A549 treated with CpdA at 1 μM for 4 hours (cell line): ENCODE data around the gene TYROBP. TPM values are rescaled to one million over a fixed set of nuclear protein-coding genes. Genes with fewer than 3 reads are reported as not detected.

Source experiments
- total RNA-seq: library from RNA; stranded (reverse); fragments of 200-300 nt; extraction: Qiagen RNA extraction; gene quantifications from 5 replicates; pipeline ENCODE4 v1.2.3, GENCODE V29; 2022; ENCODE audit warnings: low read depth

The TYROBP gene
- total RNA-seq, result not detected in 5 replicates

DNA sequence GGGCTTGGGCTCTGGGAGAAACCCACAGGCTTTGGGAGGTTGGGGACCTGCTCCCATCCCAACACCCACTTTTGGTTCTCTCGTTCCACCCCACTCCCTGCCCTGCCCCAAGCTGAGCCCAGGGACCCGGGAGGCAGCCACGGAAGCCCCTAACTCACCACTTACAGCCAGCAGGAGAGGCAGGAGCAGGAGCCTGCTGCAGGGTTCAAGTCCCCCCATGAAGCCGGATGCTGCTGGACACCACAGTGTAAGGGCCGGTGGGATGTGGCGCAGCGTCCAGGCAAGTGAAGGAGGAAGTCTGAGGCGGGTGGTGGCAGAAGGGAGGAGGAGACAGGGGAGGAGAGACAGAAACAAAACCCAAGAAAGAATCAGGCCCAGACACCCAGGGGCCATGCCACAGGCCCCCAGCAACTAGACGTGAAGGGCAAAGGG lies at the start of gene TYROBP:
TYROBP (minus strand) TSS at position 286 of the 432 bp plus-strand sequence; CDS start at position 219, 67 bp downstream.

DNA sequence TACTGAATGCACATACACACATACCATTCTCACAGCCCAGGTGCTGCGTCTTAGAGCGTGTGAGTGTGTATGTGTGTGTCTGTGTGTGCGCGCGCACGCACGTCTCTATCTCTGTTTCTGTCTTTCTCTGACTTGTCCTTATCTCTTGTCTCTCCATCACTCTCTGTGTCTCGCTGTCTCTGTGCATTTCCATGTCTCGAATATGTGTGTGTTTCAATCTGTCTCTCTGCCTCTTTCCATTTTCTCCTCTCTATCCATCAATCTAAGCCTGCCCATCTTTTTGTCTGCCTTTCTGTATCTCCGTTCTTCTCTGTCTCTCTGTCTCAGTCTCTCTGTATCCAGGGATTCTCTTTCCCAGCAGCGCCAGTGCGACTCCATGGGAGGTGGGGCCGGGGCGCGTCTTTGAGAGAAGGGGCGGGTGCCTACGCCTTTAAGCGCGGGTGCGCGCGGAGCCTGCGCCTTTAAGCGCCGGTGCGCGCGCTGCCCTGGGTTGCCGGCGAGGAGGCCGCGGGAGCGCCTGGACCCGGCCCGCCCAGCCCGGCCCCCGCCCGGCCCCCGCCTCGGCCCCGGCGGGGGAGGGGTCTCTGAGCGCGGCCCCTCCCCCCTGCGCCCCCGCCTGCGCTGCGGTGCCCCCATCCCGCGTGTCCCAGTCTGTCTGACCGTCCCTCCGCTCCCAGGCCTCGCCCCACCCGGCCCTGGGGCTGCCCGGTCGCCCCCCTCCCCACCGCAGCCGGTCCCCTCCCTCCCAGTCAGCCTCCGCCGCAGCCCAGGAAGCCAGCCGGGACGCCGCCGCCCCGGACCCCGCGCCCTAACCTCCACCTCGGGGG lies 28.0 kb upstream of the TYROBP start, which contains the start of gene LRFN3:
LRFN3 (plus strand) TSS at position 464 of the 827 bp plus-strand sequence. CDS start 3,052 bp downstream, outside the sequence.

DNA sequence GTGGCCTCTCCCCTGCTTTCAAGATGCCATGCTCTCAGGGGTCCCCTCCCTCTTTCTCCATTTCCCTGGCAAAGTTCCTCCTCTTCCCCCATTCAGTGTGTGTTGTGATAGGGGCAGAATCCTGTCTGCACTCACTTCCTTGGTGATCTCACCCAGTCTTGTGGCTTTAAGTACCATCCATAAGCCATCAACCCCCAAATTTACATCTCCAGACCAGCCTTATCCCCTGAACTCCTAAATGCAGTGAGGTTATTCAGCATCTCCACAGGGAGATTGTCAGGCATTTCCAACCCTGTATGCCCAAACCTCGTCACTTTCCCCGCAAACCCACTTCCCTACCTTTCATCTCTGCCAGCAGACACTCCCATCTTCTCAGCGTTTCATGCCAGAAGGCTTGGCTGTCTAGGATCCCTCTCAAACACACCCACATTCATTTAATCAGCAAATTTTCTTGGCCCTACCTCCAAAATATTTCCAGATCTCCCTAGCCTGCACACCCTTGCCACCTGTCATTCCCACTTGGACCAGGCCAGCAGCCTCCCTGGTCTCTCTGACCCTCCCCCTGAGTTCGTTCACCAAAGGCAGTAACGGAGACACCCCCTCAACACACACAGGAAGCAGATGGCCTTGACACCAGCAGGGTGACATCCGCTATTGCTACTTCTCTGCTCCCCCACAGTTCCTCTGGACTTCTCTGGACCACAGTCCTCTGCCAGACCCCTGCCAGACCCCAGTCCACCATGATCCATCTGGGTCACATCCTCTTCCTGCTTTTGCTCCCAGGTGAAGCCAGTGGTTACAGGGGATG lies 6.0 kb downstream of the TYROBP start, which contains the start of gene HCST:
HCST (plus strand) TSS at position 676 of the 808 bp plus-strand sequence; CDS start at position 741, 65 bp downstream.

DNA sequence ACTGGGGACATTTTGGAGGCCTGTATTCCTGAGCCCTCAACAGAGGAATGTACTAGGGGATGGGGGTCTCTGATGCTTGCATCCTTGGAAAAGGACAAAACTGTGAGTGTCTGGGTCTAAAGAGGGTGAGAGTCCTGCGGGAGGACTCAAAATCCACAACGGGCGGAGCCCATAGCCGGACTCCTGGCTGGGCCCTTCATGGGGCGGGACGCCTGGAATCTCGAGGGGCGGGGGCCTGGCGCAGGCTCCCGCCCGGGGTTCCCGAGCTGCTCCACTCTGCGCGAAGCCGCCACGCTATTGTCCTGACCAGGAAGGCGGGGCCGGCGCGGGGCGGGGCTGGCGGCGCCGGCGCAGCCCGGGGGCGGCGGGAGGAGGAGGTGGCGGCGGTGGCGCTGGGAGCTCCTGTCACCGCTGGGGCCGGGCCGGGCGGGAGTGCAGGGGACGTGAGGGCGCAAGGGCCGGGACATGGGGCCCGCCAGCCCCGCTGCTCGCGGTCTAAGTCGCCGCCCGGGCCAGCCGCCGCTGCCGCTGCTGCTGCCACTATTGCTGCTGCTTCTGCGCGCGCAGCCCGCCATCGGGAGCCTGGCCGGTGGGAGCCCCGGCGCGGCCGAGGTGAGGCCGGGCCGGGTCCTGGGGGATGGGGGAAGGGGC lies 39.8 kb downstream of the TYROBP start, which contains the start of gene APLP1:
APLP1 (plus strand) TSS at position 403 of the 651 bp plus-strand sequence; CDS start at position 466, 63 bp downstream.

DNA sequence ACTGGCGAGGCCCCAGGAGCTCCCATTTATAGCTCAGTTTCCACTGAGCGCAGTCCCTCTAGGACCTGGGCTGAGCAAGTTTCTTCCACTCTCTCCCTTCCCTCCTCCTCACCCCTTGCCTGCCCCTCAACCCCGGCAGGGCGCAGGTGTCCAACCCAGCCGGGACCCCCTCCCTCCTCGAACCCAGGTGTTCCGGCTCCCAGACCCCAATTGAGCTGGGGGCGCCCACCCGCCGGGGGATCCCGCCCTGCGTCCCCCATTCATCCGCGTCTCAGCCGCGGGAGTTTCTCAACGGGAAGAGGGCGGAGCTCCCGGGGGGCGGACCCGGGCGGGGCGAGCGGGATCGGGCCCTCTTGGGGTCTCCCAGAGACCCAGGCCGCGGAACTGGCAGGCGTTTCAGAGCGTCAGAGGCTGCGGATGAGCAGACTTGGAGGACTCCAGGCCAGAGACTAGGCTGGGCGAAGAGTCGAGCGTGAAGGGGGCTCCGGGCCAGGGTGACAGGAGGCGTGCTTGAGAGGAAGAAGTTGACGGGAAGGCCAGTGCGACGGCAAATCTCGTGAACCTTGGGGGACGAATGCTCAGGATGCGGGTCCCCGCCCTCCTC lies 51.4 kb downstream of the TYROBP start, which contains the start of gene KIRREL2:
KIRREL2 (plus strand) TSS at position 366 of the 604 bp plus-strand sequence; CDS start at position 575, 209 bp downstream.

Other genes with a start within 250 kb of the TYROBP start
- 0.62 to 1.1 TPM (median 0.86 TPM) in 5 replicates for gene UPK1A, start 241.8 kb downstream of the TYROBP start, total RNA-seq
- gene ZBTB32, start 203.7 kb downstream of the TYROBP start, total RNA-seq, result not detected in 5 replicates
- gene KMT2B, start 190.3 kb downstream of the TYROBP start, total RNA-seq, result 51.4 to 66.0 TPM (median 58.9 TPM) in 5 replicates
- 9.3 to 12.6 TPM (median 11.0 TPM) in 5 replicates for gene IGFLR1, start 165.8 kb downstream of the TYROBP start, total RNA-seq
- gene U2AF1L4, start 162.9 kb downstream of the TYROBP start, total RNA-seq, result 26.6 to 28.4 TPM (median 27.0 TPM) in 5 replicates
- gene PSENEN, start 162.6 kb downstream of the TYROBP start, total RNA-seq, result 278 to 327 TPM (median 289 TPM) in 5 replicates
- 17.4 to 27.7 TPM (median 23.3 TPM) in 5 replicates for gene LIN37, start 159.7 kb downstream of the TYROBP start, total RNA-seq
- 0.26 to 0.50 TPM (median 0.38 TPM) in 5 replicates for gene HSPB6, start 151.3 kb downstream of the TYROBP start, total RNA-seq
- gene PROSER3, start 150.1 kb downstream of the TYROBP start, total RNA-seq, result 23.9 to 34.7 TPM (median 27.4 TPM) in 5 replicates
- 3.5 to 8.1 TPM (median 5.6 TPM) in 5 replicates for gene ARHGAP33, start 132.7 kb downstream of the TYROBP start, total RNA-seq
- gene PRODH2, start 95.5 kb downstream of the TYROBP start, total RNA-seq, result 0.17 to 0.50 TPM (median 0.25 TPM) in 5 replicates
- gene NPHS1, start 55.8 kb downstream of the TYROBP start, total RNA-seq, result 0.41 to 0.83 TPM (median 0.49 TPM) in 5 replicates
- 0.47 to 0.65 TPM (median 0.51 TPM) in 5 replicates for gene KIRREL2, start 51.4 kb downstream of the TYROBP start, total RNA-seq
- gene APLP1, start 39.7 kb downstream of the TYROBP start, total RNA-seq, result 66.5 to 99.5 TPM (median 89.7 TPM) in 5 replicates
- 6.9 to 9.4 TPM (median 8.2 TPM) in 5 replicates for gene NFKBID, start 7.8 kb downstream of the TYROBP start, total RNA-seq
- 0.40 to 0.81 TPM (median 0.57 TPM) in 4 of 5 replicates, not detected in the other for gene HCST, start 5.8 kb downstream of the TYROBP start, total RNA-seq
- gene LRFN3, start 28.1 kb upstream of the TYROBP start, total RNA-seq, result 16.7 to 26.3 TPM (median 20.5 TPM) in 5 replicates
- gene SDHAF1, start 86.9 kb upstream of the TYROBP start, total RNA-seq, result 30.3 to 52.4 TPM (median 46.9 TPM) in 5 replicates
- gene SYNE4, start 100.5 kb upstream of the TYROBP start, total RNA-seq, result 0.23 to 0.50 TPM (median 0.36 TPM) in 4 of 5 replicates, not detected in the other
- gene ALKBH6, start 105.9 kb upstream of the TYROBP start, total RNA-seq, result 23.1 to 33.9 TPM (median 26.5 TPM) in 5 replicates
- 0.83 to 1.4 TPM (median 1.0 TPM) in 5 replicates for gene CLIP3, start 124.6 kb upstream of the TYROBP start, total RNA-seq
- gene THAP8, start 146.0 kb upstream of the TYROBP start, total RNA-seq, result 4.1 to 7.8 TPM (median 6.5 TPM) in 5 replicates
- gene WDR62, start 146.6 kb upstream of the TYROBP start, total RNA-seq, result 21.2 to 28.4 TPM (median 26.8 TPM) in 5 replicates
- gene OVOL3, start 202.8 kb upstream of the TYROBP start, total RNA-seq, result 0.17 to 0.43 TPM (median 0.23 TPM) in 3 of 5 replicates, not detected in the others
- gene POLR2I, start 206.6 kb upstream of the TYROBP start, total RNA-seq, result 229 to 258 TPM (median 242 TPM) in 5 replicates
- gene TBCB, start 207.2 kb upstream of the TYROBP start, total RNA-seq, result 395 to 543 TPM (median 523 TPM) in 5 replicates
- 1,446 to 2,206 TPM (median 2,101 TPM) in 5 replicates for gene CAPNS1, start 231.8 kb upstream of the TYROBP start, total RNA-seq
- gene COX7A1, start 244.2 kb upstream of the TYROBP start, total RNA-seq, result not detected in 5 replicates